GM04503 (cell line): ENCODE data around the gene RPLP2.

Experiments used
- DNase-seq: peaks from one replicate; pipeline ENCODE4 v3.0.0-alpha.2; 2012; ENCODE audit warnings: low read depth

The RPLP2 gene

DNA sequence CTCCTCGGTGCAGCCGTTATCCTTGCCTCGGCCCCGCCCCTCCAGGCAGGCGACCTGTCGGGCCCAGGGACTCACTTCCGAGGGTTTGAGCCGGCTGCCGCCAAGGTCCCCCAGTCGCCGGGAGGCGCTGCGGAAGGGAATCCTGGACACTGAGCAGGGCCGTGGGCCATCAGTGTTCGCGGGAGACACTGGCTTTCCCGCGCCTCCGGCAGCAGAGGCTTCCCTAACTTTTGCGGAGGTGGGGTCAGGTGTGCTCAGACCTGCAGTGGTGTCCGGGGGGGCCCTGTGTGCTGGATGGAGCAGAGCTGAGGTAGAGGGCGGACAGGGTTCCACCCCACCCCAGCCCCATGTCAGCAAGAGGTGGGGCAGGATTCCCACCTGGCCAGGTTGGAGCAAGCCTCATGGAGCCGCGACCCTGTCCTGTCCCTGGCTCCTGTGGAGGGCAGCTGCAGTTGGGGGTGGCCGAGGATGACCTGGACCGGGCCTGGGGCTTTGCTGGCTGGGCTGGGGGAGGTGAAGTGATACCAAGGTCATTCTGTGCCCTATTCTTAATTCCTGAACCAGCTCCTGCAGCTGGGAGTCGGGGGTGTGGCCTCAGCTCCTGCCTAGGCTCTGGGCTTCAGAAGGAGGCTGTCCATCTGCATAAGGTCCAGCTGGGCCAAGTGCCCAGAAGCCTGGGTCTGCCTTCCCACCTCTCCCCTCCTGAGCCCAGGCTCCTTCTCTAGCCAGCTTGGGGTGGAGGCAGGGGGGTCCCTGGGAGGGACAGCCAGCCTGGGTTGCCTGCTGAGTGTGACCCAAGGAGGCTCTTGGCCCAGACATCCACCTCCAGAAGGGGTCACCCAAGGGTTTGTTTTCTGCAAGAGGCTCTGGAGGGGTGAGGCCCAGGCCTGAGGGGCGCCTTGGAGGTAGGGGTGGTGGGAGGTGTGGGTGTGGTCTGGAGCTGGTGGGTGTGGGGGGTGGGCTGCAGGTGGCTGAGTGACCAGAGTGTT is 41.3 kb downstream of the RPLP2 start:
- DNase-seq: no peak

DNA sequence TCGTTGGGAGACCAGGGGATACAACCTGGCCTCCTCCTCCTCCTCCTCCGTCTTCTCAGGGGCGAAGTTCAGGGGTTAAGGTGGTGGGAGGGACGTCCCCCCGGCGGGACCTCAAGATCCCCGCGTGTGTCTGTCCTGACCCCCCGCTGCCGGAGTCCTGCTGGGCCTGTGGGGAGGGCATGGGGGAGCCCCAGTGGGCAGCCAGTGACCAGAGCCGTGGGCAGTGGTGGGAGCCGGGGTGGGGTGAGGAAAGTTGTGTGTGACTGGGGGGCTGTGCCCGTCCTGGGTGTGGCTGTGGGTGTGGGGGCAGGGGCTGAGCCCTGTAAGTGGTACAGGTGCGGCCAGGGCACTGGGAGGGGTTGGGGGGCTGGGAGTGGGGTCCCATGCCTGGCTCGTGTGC is 43.0 kb downstream of the RPLP2 start:
- no peak for DNase-seq

DNA sequence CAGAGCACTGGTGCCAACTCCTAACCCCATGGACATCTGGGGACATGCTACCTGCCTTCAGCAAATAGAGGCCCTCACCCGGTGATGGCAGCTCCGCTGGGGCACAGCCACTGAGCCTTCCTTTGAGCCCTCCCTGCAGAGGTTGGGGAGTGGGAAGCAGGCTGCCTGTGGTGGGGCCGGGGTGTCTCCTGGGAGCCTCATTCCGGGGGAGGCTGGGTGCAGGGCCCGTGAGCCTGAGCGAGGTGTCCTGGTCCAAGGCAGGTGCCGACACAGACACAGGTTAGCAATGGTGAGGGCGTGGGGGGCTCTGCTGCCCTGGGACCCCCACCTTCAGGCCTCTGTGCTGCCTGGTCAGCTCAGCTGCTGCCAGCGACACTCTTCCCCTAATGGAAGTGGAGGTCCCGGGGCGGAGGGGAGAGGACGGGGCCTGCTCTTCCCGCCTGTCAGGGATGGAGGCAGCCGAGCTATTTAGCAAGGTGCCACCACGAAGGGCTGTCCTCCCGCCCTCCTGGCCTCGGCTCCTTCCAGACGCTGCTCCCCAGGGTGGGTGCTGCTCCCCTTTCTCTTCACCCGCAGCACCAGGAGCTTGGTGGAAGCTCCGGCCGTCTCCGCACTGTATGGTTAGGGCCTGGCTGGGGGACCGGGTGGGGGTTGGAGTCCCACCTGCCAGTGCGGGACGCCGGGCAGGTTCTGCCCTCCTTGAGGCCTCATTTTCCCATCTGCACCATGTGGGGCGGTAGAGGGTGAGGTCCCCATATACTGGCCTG is 44.1 kb downstream of the RPLP2 start:
- DNase-seq: no peak

DNA sequence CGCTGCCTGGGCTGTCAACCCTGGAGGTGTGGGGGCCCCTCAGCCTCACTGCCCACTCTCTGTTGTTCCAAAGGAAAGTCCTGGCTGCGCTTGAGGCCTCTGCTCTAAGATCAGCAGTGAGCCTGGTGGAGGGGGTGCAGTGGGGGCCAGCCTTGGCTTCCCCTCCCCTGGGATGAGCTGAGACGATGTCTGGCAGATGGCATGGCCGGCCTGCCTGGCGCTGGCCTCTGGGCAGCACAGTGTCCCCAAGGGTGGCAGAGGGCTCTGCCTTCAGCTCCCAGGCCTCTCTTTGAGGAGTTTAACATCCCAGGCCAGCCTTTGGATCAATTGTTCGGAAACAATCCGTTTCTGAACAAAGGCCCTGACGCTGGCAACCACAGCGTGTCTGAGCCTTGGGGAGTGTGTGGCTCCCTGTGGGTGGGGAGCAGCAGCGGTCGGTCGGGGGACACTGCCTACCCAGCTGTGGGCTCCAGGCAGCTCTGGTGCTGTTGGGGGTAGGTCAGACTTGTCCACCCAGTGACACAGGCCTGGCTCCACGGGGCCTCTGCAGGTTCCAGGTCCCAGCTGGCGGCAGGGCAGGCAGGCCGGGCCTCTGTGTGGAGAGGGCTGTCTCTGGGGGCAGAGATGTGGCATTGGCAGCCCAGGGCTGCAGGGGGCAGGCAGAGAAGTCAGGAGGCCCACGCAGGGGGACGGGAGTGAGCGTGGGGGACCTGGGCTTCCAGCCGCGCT is 45.0 kb downstream of the RPLP2 start:
- DNase-seq: no peak

DNA sequence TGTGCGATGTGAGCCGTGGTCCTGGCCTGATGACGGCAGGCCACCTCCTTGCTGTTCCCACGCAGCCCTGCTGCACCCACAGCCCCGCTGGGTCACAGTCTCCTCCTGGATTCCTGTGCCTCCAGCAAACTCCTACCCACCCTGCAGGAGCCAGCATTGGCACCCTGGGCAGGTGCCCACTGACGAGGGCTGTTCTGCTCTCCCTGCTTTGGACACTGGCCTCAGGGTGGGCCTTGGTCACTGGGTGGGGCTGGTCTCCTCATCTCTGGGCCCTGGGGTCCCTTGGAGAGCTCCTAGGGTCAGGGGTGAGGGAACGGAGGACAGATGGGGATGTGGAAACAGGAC is 45.5 kb downstream of the RPLP2 start:
- no peak for DNase-seq

DNA sequence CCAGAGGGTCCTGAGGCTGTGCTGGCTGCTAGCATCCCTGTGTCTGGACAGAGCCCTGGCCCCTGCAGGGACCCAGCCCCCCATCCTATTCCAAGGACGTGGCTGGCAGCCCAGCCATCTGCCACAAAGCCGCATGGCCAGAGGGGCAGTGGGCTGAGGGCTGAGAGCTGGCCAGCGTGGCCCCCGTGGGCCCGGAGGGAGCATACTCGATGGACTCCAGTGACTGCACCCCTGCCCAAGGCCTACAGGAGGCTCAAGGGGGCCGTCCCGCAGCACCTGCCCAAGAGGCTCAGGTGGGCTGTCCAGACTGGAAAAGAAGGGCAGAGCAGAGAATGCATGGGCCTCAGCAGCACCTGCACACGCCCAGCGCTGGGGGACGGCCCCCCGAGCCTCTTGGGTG is 46.0 kb downstream of the RPLP2 start:
- DNase-seq: no peak

DNA sequence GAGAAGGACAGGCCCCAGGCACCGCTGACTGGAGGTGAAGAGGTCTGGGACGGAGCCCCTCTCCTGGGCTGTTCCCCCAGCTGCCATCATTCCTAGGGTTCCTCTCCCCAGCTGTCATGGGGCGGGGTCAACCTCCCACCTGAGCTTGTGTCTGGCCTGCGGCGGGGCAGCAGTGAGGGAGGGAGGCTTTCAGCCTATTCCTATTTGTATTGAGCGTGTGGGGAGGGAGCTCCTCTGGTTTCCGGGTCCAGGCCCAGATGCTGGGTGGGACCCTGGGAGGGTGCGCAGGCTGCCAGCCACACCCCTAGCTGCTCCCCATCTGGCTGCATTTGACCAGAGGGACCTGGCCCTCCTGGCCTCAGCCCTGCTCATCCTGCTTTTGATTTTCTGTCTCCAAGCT is 46.6 kb downstream of the RPLP2 start:
- DNase-seq: no peak

DNA sequence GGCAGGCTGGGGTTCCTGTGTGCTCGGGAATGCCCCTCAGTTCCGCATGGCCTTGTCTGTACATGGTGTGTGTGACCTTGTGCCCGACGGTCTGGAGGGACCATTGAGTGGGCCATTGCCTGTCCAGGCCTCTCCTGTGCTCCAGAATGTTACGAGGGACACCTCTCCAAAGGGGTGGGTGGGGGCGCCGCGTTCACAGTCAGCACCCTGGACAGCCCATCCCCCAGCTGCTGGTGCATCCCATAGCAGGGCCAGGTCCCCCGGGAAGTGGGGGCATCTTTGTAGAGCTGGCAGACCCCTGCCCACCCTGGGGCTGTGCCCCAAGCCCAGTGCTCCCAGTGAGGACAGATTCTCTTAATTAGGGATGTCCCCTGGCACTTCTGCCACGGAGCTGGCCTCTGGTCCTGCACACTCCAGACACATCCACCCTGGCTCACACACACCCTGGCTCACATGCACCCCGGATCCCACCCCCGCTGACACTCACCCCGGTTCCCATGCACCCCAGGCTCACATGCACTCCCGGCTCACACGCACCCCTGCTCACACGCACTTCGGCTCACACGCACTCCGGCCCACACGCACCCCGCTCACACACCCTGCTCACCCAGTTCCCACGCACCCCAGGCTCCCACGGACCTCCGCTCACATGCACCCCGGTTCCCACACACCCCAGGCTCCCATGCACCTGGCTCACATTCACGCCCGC is 48.4 kb downstream of the RPLP2 start:
- no peak for DNase-seq

DNA sequence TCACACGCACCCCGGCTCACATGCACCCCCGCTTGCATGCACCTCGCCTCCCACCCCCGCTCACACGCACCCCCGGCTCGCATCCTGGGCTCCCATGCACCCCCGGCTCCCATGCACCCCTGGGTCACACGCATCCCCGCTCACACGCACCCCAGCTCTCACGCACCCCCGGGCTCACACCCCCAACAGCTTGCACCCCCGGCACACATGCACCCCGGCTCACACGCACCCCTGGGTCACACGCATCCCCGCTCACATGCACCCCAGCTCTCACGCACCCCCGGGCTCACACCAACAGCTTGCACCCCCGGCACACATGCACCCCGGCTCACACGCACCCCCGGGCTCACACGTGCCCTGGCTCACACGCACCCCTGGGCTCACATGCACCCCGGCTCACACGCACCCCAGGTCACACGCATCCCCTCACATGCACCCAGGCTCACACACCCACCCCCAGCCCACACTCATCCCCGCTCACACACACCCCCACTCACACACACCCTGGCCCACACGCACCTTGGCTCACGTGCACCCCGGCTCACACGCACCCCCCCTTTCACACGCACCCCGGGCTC is 49.1 kb downstream of the RPLP2 start:
- DNase-seq: no peak

DNA sequence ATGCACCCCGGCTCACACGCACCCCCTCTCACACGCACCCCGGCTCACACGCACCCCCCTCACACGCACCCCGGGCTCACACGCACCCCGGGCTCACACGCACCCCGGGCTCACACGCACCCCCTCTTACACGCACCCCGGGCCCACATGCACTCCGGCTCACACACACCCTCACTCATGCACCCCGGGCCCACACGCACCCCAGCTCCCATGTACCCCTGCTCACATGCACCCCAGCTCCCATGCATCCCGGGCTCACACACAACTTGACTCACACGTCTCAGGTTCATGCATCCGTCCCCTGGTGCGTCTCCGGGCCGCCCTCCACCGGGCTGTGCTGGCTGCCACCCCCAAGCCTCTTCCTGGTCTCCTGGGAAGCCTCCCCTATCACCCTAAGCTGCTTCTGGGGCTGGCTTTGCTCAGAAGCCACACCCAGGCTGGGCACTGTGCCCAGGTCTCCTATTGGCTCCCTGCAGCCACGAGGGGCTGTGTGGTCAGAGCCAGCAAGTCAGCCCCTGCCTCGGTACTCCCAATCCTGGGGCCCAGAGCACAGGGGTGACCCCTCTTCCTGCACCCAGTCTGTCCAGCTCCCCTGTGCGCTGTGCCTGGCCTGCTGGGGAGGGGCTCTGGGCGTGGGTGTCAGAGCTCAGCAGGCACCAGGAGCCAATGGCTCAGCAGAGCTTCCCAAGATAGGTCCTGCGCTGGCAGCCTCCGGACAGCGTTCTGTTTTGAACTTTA is 49.8 kb downstream of the RPLP2 start:
- DNase-seq: no peak

DNA sequence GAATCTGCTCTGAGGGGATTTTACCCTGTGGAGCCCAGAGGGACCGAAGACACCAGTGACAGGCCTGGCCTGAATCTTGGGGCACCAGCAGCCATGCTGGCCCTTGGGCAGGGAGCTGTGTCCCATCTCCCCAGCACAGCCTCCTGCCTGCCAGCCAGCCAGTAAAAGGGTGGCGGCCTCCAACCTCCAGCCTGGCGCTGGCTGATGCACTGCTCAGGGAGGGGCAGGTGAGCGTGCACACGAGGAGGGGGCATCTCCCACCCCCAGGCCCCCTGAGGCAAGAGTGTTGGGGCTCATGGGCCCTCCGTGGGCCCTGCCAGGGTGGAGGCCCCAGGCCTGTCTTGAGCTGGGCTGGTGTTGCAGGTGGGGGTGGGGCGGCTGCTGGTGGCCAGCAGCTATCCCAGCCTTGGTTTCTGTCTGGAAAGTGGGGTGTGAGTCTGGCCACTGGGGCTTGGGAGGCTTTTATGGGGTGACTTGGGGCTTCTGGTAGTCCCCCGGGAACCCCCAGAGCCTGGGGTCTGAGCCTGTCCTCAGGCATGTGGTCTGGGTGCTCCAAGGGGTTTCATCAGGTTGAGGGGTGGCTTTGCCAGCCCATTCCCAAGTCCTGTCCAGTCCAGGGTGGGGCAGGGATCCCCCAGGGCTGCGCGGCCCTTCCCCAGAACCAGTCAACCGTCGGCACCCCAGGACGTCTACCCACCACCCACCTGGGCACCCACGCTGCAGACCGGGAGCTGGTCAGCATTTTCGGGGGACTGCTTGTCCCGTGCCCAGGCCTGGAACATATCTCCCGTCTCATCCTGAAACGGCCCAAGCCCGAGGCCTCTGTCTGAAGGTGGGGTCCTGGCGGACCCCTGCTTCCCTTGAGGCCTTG is 50.7 kb downstream of the RPLP2 start:
- DNase-seq: no peak

DNA sequence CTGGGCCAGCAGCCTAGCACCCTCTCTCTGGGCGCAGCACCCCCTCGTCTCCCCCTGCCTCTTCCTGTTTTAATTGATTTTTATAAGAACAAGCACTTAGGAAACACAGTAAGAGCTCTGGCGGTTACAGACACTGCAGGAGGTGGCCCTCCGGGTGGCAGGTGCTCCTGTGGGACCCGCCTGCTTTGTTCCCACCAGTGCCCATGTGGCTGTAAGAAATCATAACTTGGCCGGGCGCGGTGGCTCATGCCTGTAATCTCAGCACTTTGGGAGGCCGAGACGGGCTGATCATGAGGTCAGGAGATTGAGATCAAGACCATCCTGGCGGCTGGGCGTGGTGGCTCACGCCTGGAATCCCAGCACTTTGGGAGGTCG is 51.3 kb downstream of the RPLP2 start:
- no peak for DNase-seq

DNA sequence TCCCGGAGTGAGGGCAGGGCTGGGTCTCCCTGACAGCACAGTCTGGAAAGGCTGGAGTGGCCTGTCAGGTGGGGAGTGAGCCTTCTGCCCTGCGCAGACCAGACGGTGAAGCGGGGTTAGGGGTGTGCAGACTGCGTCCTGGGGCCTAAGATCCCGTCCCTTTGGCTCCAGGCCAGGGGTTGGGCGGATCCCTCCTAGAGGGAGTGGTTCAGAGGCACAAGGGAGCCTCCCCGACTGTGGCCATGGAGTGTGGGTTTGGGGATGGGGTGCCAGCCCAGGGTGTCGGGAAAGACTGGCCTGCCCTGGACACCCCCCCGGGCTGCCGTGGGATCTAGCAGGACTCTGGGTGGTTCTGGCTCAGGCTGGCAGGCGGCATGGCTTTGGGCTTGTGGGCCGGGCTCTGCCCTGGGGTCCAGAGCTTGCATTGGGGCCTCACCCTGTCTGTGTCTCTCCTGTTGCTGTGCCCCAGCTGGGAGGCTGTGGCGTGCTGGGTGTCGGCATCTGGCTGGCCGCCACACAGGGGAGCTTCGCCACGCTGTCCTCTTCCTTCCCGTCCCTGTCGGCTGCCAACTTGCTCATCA is 52.4 kb downstream of the RPLP2 start:
- DNase-seq: no peak
